ENCODE results near the gene IL32. TPM values are rescaled to one million over a fixed set of nuclear protein-coding genes. Genes with fewer than 3 reads are reported as not detected.

Gene IL32
- total and polyA plus RNA-seq, 2 of the 4 experiments (the other 2 are of a cell fraction), result 25.6 to 95.7 TPM

DNA sequence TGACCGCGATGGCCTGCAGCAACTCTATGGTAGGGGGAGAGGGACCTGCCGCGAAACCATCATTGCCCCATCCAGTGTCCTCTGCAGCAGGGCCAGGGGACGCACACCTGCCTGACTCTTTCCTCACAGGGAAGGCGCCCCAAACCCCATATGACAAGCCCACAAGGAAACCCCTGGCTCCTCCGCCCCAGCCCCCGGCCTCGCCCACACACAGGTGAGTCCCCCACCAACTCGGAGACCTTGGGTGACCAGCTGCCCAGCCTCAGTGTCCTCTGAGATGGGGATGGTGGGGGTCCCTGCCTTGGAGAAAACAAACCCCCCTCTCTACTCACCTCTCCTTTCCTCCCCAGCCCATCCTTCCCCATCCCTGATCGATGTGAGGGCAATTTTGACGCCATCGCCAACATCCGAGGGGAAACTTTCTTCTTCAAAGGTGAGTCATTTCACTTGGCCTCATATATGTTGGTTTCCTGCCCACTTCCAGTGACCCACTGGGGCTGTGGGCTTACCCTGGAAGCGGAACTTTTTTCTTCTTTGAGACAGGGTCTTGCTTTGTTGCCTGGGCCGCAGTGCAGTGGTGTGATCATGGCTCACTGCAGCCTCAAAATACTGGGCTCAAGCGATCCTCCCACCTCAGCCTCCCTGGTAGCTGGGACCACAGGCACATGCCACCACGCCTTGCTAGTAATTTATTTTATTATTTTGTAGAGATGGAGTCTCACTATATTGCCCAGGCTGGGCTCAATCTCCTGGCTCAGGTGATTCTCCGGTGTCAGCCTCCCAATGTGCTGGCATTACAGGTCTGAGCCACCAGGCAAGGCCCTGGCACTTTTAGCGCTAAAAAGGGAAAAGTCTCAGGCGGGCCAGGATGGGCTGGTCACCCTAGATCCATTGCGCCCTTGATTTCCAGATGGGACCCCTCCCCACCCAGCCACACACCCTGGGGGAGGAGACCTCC lies 8.0 kb upstream of the IL32 start:
- Histone ChIP-seq H4K20me1 (ENCODE audit: insufficient read depth, low read length) (no peaks in the 10 kb centered on the region; the same call in 1 of the 2 replicates), H3K9me1 (ENCODE audit: insufficient read depth, low read length) (peaks cover 10% of the 10 kb centered on the region), H2BK15ac (ENCODE audit: low read depth, low read length) (no peak overlapping the region), H3K36me3 (ENCODE audit: control insufficient read depth, insufficient read depth, low read length) (no peaks in the 10 kb centered on the region), H3K9ac (ENCODE audit: low read depth, low read length) (no peak overlapping the region), H2BK120ac (ENCODE audit: low read depth, low read length) (no peak overlapping the region), H4K91ac (ENCODE audit: insufficient read depth, low read depth, low read length) (no peak overlapping the region), H4K8ac (ENCODE audit: low read depth in 2 of 2, low read length in 2 of 2) (no peak overlapping the region), H3K9me3 (ENCODE audit: control insufficient read depth, insufficient read depth, low read length) (no peaks in the 10 kb centered on the region), H2AK5ac (ENCODE audit: low read depth, low read length) (no peak overlapping the region), H4K5ac (ENCODE audit: low read depth, low read length) (no peak overlapping the region), H3K18ac (ENCODE audit: low read depth, low read length) (no peak overlapping the region), H2BK5ac (ENCODE audit: low read depth, low read length, poor library complexity, severe bottlenecking) (no peak overlapping the region), H3K4me1 (ENCODE audit: control insufficient read depth, insufficient read depth, low read length) (peaks cover 5% of the 10 kb centered on the region), H3K14ac (replicated peaks; ENCODE audit: low read depth, low read length) (no peak overlapping the region), H3K4me2 (ENCODE audit: low read depth, low read length) (no peak overlapping the region), H2AFZ (replicated peaks; ENCODE audit: low read length, poor library complexity) (no peak overlapping the region), H3K23ac (ENCODE audit: low read depth, low read length) (no peak overlapping the region), H2BK20ac (ENCODE audit: low read depth, low read length) (no peak overlapping the region), H3K56ac (ENCODE audit: extremely low read depth, insufficient read depth, low read length) (no peak overlapping the region), H3K27ac (ENCODE audit: insufficient read depth, low read length) (no peak overlapping the region), H3K4ac (ENCODE audit: low read depth, low read length) (no peak overlapping the region), H3K27me3 (ENCODE audit: control insufficient read depth, insufficient read depth, low read length) (no peaks in the 10 kb centered on the region), H3K79me1 (ENCODE audit: low read depth in 1 of 2, low read length in 2 of 2) (peaks cover 0 to 16% of the 10 kb centered on the region in 2 experiments; a peak in 1 of 4 replicates), H2AK9ac (replicated peaks; ENCODE audit: low read depth, low read length, poor library complexity) (no peak overlapping the region), H3K4me3 (ENCODE audit: insufficient read depth, low read depth, low read length) (no peak overlapping the region)
- BruUV-seq (replicated peaks), result no TSS peak
- DNase-seq, result no peak
- intact Hi-C loops (cut with micrococcal nuclease), result loop anchor here (2.0 kb wide), 1 partner anchor 49 kb away; no protein-coding TSS in a partner anchor
- ATAC-seq (ENCODE audit: low read depth), result no peak
- ChIA-PET POLR2A (ENCODE audit: unreplicated experiment) (no interaction called here), CTCF (interaction anchor here (1.0 to 2.2 kb wide), 2 partner anchors 17 to 72 kb away, joined by 4 to 9 read pairs; no protein-coding TSS in a partner anchor)
- in situ Hi-C loops (cut with MboI; ENCODE audit: low sequenced_read_pairs), result no loop called here
- dilution Hi-C loops (cut with HindIII; ENCODE audit: low sequenced_read_pairs, unreplicated experiment), result no loop called here
- WGBS, 2 experiments (ENCODE audit: extremely low coverage in 2 of 2, insufficient read length in 1 of 2), result 82% methylated on average over 2 of the region's 22 CpGs; no CpG with 5 or more reads in 1 of the 2 experiments
- TF ChIP-seq CEBPB (IDR thresholded peaks at IDR 0.05; ENCODE audit: low read depth, low read length) (no peak), MAZ (IDR thresholded peaks at IDR 0.05; ENCODE audit: borderline replicate concordance, low read depth, low read length) (no peak), RFX5 (IDR thresholded peaks at IDR 0.05; ENCODE audit: low read depth, low read length) (no peak), MAFK (IDR thresholded peaks at IDR 0.05; ENCODE audit: low read depth, low read length) (no peak), NFE2L2 (IDR thresholded peaks at IDR 0.05; ENCODE audit: low read depth, low read length) (no peak), CHD1 (IDR thresholded peaks at IDR 0.05; ENCODE audit: low read depth, low read length) (no peak), FOS (IDR thresholded peaks at IDR 0.05; ENCODE audit: low read depth, low read length) (no peak), POLR2A (IDR thresholded peaks at IDR 0.05; ENCODE audit: low read depth, low read length) (no peak), RAD21 (IDR thresholded peaks at IDR 0.05; ENCODE audit: low read length) (no peak), RCOR1 (IDR thresholded peaks at IDR 0.05; ENCODE audit: insufficient replicate concordance, low read length) (no peak), MXI1 (IDR thresholded peaks at IDR 0.05; ENCODE audit: borderline replicate concordance, low read depth, low read length) (no peak)
- TF ChIP-seq, protein P1, sequence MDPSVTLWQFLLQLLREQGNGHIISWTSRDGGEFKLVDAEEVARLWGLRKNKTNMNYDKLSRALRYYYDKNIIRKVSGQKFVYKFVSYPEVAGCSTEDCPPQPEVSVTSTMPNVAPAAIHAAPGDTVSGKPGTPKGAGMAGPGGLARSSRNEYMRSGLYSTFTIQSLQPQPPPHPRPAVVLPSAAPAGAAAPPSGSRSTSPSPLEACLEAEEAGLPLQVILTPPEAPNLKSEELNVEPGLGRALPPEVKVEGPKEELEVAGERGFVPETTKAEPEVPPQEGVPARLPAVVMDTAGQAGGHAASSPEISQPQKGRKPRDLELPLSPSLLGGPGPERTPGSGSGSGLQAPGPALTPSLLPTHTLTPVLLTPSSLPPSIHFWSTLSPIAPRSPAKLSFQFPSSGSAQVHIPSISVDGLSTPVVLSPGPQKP (IDR thresholded peaks at IDR 0.05; ENCODE audit: borderline replicate concordance, low read depth, low read length), result no peak
- TF ChIP-seq, protein P2, sequence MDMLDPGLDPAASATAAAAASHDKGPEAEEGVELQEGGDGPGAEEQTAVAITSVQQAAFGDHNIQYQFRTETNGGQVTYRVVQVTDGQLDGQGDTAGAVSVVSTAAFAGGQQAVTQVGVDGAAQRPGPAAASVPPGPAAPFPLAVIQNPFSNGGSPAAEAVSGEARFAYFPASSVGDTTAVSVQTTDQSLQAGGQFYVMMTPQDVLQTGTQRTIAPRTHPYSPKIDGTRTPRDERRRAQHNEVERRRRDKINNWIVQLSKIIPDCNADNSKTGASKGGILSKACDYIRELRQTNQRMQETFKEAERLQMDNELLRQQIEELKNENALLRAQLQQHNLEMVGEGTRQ (IDR thresholded peaks at IDR 0.05; ENCODE audit: low read depth, low read length), result no peak
- TF ChIP-seq, protein P3, sequence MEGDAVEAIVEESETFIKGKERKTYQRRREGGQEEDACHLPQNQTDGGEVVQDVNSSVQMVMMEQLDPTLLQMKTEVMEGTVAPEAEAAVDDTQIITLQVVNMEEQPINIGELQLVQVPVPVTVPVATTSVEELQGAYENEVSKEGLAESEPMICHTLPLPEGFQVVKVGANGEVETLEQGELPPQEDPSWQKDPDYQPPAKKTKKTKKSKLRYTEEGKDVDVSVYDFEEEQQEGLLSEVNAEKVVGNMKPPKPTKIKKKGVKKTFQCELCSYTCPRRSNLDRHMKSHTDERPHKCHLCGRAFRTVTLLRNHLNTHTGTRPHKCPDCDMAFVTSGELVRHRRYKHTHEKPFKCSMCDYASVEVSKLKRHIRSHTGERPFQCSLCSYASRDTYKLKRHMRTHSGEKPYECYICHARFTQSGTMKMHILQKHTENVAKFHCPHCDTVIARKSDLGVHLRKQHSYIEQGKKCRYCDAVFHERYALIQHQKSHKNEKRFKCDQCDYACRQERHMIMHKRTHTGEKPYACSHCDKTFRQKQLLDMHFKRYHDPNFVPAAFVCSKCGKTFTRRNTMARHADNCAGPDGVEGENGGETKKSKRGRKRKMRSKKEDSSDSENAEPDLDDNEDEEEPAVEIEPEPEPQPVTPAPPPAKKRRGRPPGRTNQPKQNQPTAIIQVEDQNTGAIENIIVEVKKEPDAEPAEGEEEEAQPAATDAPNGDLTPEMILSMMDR (conservative IDR thresholded peaks at IDR 0.05; ENCODE audit: low read depth, low read length), result no peak

Measured in IMR-90 (cell line).